Liver (tissue), 3 donors: Measurements from ENCODE around the gene TAF11L2.
"Not testable (repeated sequence)": the region's sequence is repeated elsewhere in the genome, so short reads cannot be mapped to it uniquely, and the experiment has no call there.

Experiments used
- GABPA ChIP-seq, 2 donors: IDR thresholded peaks in 1 of 2; conservative IDR thresholded peaks in 1 of 2; 2 replicates each; pipeline ENCODE4 v1.6.1; 2016; ENCODE audit warnings: antibody characterized with exemption in 2 of 2, mild to moderate bottlenecking in 1 of 2, moderate library complexity in 1 of 2
- JUND ChIP-seq, 2 donors: IDR thresholded peaks; 2 replicates each; pipeline ENCODE4 v1.6.1; 2016; ENCODE audit warnings: antibody characterized with exemption in 2 of 2
- NR2F2 ChIP-seq: IDR thresholded peaks from 2 replicates; pipeline ENCODE4 v1.6.1; 2016; ENCODE audit warnings: antibody characterized with exemption
- SP1 ChIP-seq: IDR thresholded peaks from 2 replicates; pipeline ENCODE4 v1.6.1; 2018; ENCODE audit warnings: antibody characterized with exemption, mild to moderate bottlenecking
- TAF1 ChIP-seq: conservative IDR thresholded peaks from 2 replicates; pipeline ENCODE4 v1.6.1; 2016; ENCODE audit warnings: antibody characterized with exemption, mild to moderate bottlenecking
- TF ChIP-seq, protein P1 (sequence below): fragments of 150-350 bp; IDR thresholded peaks from 2 replicates; pipeline ENCODE4 v1.5.1; 2017; ENCODE audit warnings: improper control_type of control experiment, low read depth, low read length; ENCODE audit not compliant: missing input control
- donor health status: healthy.
- donor health status: healthy.

GRCh38 chr5:17524935-17525334 lies 26.9 kb downstream of the TAF11L2 start, which contains the start of gene TAF11L5:
- TF ChIP-seq TAF1; SP1; GABPA (IDR thresholded peaks at IDR 0.05 in 1 of 2, conservative IDR thresholded peaks at IDR 0.05 in 1 of 2); JUND (IDR thresholded peaks at IDR 0.05); NR2F2: not testable (repeated sequence)
- TF ChIP-seq, protein P1, sequence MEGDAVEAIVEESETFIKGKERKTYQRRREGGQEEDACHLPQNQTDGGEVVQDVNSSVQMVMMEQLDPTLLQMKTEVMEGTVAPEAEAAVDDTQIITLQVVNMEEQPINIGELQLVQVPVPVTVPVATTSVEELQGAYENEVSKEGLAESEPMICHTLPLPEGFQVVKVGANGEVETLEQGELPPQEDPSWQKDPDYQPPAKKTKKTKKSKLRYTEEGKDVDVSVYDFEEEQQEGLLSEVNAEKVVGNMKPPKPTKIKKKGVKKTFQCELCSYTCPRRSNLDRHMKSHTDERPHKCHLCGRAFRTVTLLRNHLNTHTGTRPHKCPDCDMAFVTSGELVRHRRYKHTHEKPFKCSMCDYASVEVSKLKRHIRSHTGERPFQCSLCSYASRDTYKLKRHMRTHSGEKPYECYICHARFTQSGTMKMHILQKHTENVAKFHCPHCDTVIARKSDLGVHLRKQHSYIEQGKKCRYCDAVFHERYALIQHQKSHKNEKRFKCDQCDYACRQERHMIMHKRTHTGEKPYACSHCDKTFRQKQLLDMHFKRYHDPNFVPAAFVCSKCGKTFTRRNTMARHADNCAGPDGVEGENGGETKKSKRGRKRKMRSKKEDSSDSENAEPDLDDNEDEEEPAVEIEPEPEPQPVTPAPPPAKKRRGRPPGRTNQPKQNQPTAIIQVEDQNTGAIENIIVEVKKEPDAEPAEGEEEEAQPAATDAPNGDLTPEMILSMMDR: not testable (repeated sequence)
